ENCODE data around the gene WNT7A.

GRCh38 chr3:13865106-13865505, 14.8 kb downstream of the WNT7A start:
- no peak for TF ChIP-seq POLR2A (IDR thresholded peaks at IDR 0.05; ENCODE audit: borderline replicate concordance, extremely low read depth, insufficient read depth, insufficient read length)
- TF ChIP-seq MAX (IDR thresholded peaks at IDR 0.05), result no peak
- TF ChIP-seq EZH2phosphoT487 (IDR thresholded peaks at IDR 0.05; ENCODE audit: borderline replicate concordance), result no peak
